LNCAP (cell line): ENCODE data around the gene SWAP70.

ENCODE experiments used
- CTCF ChIP-seq: fragments of 450-650 bp; IDR thresholded peaks from 2 replicates; pipeline ENCODE4 v1.5.1; 2017; ENCODE audit warnings: mild to moderate bottlenecking

SWAP70 gene

GRCh38 chr11:9710852-9711251 lies 47.0 kb downstream of the SWAP70 start:
- no peak for TF ChIP-seq CTCF

- no peak for TF ChIP-seq CTCF
Observed at GRCh38 chr11:9711454-9712307, 47.8 kb downstream of the SWAP70 start.

- TF ChIP-seq CTCF: no peak
Observed at GRCh38 chr11:9714272-9714940, 50.5 kb downstream of the SWAP70 start.

- no peak for TF ChIP-seq CTCF
Observed at GRCh38 chr11:9716275-9717039, 52.6 kb downstream of the SWAP70 start.

- TF ChIP-seq CTCF: no peak
Observed at GRCh38 chr11:9717040-9717357, 53.1 kb downstream of the SWAP70 start.

GRCh38 chr11:9717719-9718118 lies 53.8 kb downstream of the SWAP70 start:
- no peak for TF ChIP-seq CTCF

- no peak for TF ChIP-seq CTCF
Observed at GRCh38 chr11:9718147-9718546, 54.3 kb downstream of the SWAP70 start.
